ENCODE data around the gene SPACA4. TPM values are rescaled to one million over a fixed set of nuclear protein-coding genes. Genes with fewer than 3 reads are reported as not detected.
A peak's percentile ranks its signal among the peaks of the same experiment; 100 is the strongest.

Gene SPACA4
- polyA plus RNA-seq, 2 of the 4 experiments (the other 2 are of a cell fraction) = 0.08 to 0.12 TPM

- DNase-seq (ENCODE audit: low read depth in 1 of 2, low spot score in 1 of 2) = no peak
- peaks cover 46% of the 10 kb centered on the region for H3K4me1 ChIP-seq
- peak overlapping the region; percentile 92 for H3K4me2 ChIP-seq
- peak overlapping the region; percentile 68 for H3K4me3 ChIP-seq
- no peaks in the 10 kb centered on the region for H3K9me3 ChIP-seq
- 1% methylated on average over 18 of the region's 18 CpGs for WGBS (ENCODE audit: missing lambda C conversion rate)
- ChIA-PET POLR2A (interaction anchor here (0.6 to 3.6 kb wide), 18 partner anchors 9 to 1230 kb away, joined by 3 to 70 read pairs (median 6); partner anchors contain the start of genes CA11, KDELR1, SYNGR4 and TMEM143), CTCF (interaction anchor here (0.6 to 18.9 kb wide), 9 partner anchors 9 to 508 kb away, joined by 3 to 396 read pairs (median 8); partner anchors contain the start of genes CA11 and SPACA4)
- TF ChIP-seq HMGXB4 (CRISPR knock-in tag; IDR thresholded peaks at IDR 0.05; ENCODE audit: borderline replicate concordance) (no peak), RARB (CRISPR knock-in tag; IDR thresholded peaks at IDR 0.05) (peak; percentile 16; the same call in 1 of the 2 replicates)
- no peak for FAIRE-seq
- H3K27ac ChIP-seq = peak overlapping the region; percentile 89 to 90
- no peak for ATAC-seq
Measured at GRCh38 chr19:48618278-48618915, 11.9 kb downstream of the SPACA4 start.

- H3K4me2 ChIP-seq = peak within 1 kb of the TSS; percentile 92
- FAIRE-seq (peak; percentile 95), DNase-seq (ENCODE audit: low read depth in 1 of 2, low spot score in 1 of 2) (peak; percentile 99 to 100), ATAC-seq (peak; percentile 79 to 89)
- 1% methylated on average over 44 of the region's 69 CpGs for WGBS (ENCODE audit: missing lambda C conversion rate)
- H3K4me3 ChIP-seq = peak within 1 kb of the TSS; percentile 68
- H3K4me1 ChIP-seq = peaks cover 50% of the 10 kb centered on the region
- CTCF ChIA-PET = interaction anchor here (0.6 to 5.4 kb wide), 6 partner anchors 9 to 508 kb away, joined by 3 to 55 read pairs (median 6); partner anchors contain the start of genes CA11 and SPACA4
- POLR2A ChIA-PET = interaction anchor here (0.5 to 3.6 kb wide), 35 partner anchors 9 to 1229 kb away, joined by 3 to 70 read pairs (median 5); partner anchors contain the start of genes CA11, DBP, IZUMO1 and KDELR1
- H3K27ac ChIP-seq = peak within 1 kb of the TSS; percentile 89 to 90
- no peaks in the 10 kb centered on the region for H3K9me3 ChIP-seq
- peak; percentile 28; the same call in 1 of the 2 replicates for TF ChIP-seq MAZ (IDR thresholded peaks at IDR 0.05; ENCODE audit: borderline replicate concordance, low read depth, low read length)
- 0 out of 2 replicates have a peak, but pooled peaks have one; percentile 30 for TF ChIP-seq KDM5A (IDR thresholded peaks at IDR 0.05)
- no peak for TF ChIP-seq MAFK (IDR thresholded peaks at IDR 0.05; ENCODE audit: partially characterized antibody)
- no peak for TF ChIP-seq ZFP36 (IDR thresholded peaks at IDR 0.05; ENCODE audit: borderline replicate concordance, partially characterized antibody)
- TF ChIP-seq FOSL2 (IDR thresholded peaks at IDR 0.05) = 0 out of 2 replicates have a peak, but pooled peaks have one; percentile 13
- peak; percentile 62 for TF ChIP-seq FOSL2 (CRISPR knock-in tag; IDR thresholded peaks at IDR 0.05)
- TF ChIP-seq HOXB5 (CRISPR knock-in tag; IDR thresholded peaks at IDR 0.05) = no peak
- peak; percentile 15; the same call in 1 of the 2 replicates for TF ChIP-seq PBX3 (IDR thresholded peaks at IDR 0.05)
- TF ChIP-seq GATA3 (IDR thresholded peaks at IDR 0.05; ENCODE audit: borderline replicate concordance) = peak; percentile 30
- peak; percentile 97 for TF ChIP-seq PHF8 (IDR thresholded peaks at IDR 0.05; ENCODE audit: borderline replicate concordance, low read depth)
- peak; percentile 61 to 100 for TF ChIP-seq JUN (IDR thresholded peaks at IDR 0.05)
- TF ChIP-seq ZNF302 (CRISPR knock-in tag; IDR thresholded peaks at IDR 0.05) = no peak
- TF ChIP-seq CTCF (IDR thresholded peaks at IDR 0.05) = no peak
- no peak; a peak in 1 of 5 replicates for TF ChIP-seq RAD21 (conservative IDR thresholded peaks at IDR 0.05 in 1 of 2, IDR thresholded peaks at IDR 0.05 in 1 of 2)
- TF ChIP-seq POLR2A (IDR thresholded peaks at IDR 0.05; ENCODE audit: low read length) = peak; percentile 98
- no peak for TF ChIP-seq SREBF2 (IDR thresholded peaks at IDR 0.05)
- peak; percentile 50; the same call in 1 of the 2 replicates for TF ChIP-seq RARB (CRISPR knock-in tag; IDR thresholded peaks at IDR 0.05)
- peak; percentile 97 for TF ChIP-seq MYC (IDR thresholded peaks at IDR 0.05; ENCODE audit: borderline replicate concordance, low read length)
- TF ChIP-seq CHD4 (IDR thresholded peaks at IDR 0.05; ENCODE audit: borderline replicate concordance) = no peak
- no peak for TF ChIP-seq JUNB (IDR thresholded peaks at IDR 0.05)
- TF ChIP-seq EP300 (IDR thresholded peaks at IDR 0.05) = peak in 1 of 2 experiments; percentile 34; a peak in 2 of 5 replicates
- no peak for TF ChIP-seq RNF2 (IDR thresholded peaks at IDR 0.05; ENCODE audit: borderline replicate concordance, low read depth)
- peak; percentile 98 for TF ChIP-seq BCL3 (IDR thresholded peaks at IDR 0.05)
- 0 out of 2 replicates have a peak, but pooled peaks have one; percentile 68 for TF ChIP-seq RCOR1 (IDR thresholded peaks at IDR 0.05; ENCODE audit: low read depth, low read length)
- no peak for TF ChIP-seq EHF (CRISPR knock-in tag; IDR thresholded peaks at IDR 0.05)
- no peak for TF ChIP-seq KDM1A (IDR thresholded peaks at IDR 0.05; ENCODE audit: low read depth)
- no peak for TF ChIP-seq HES2 (IDR thresholded peaks at IDR 0.05)
- peak; percentile 76 for TF ChIP-seq RFX5 (IDR thresholded peaks at IDR 0.05)
Measured at GRCh38 chr19:48618916-48619691, 12.6 kb downstream of the SPACA4 start, which contains the start of the genes RPL18 and SPHK2. Gene RPL18, minus strand, starts transcription at chr19:48619178. Its CDS starts 35 bp downstream, at chr19:48619143. Gene SPHK2, plus strand, starts transcription at chr19:48619506. Its CDS starts 1,009 bp downstream, at chr19:48620515.

Measured in A549 (cell line).